A549 (cell line): ENCODE measurements around the gene FERMT1. TPM values are rescaled to one million over a fixed set of nuclear protein-coding genes. Genes with fewer than 3 reads are reported as not detected.
A peak's percentile ranks its signal among the peaks of the same experiment; 100 is the strongest.

Experiments
- ATAC-seq, 2 experiments: fragments of 200-7000 bp in 1 of 2; fragments of >200 bp in 1 of 2; cut with Nextera tagmentation in 1 of 2; cut with Tn5 transposase in 1 of 2; 3 replicates each; pipeline versions ENCODE4 v1.8.0 to v1.9.1; 2018 to 2020; ENCODE audit warnings: mild to moderate bottlenecking in 1 of 2, moderate library complexity in 1 of 2
- CTCF ChIA-PET: fragments of 300-600 bp; sonication (Branson Sonifier 250); formaldehyde crosslinking; extraction: SDS; loops from one replicate; lab custom pipeline; 2021; ENCODE audit warnings: antibody characterized with exemption, inconsistent platforms; lab: Yijun Ruan, JAX
- POLR2A ChIA-PET: fragments of 350-600 bp; formaldehyde crosslinking; extraction: SDS; loops from one replicate; lab custom pipeline; 2021; ENCODE audit warnings: antibody characterized with exemption, inconsistent platforms; lab: Yijun Ruan, JAX
- DNase-seq, 2 experiments: peaks; one replicate each; pipeline versions ENCODE4 v3.0.0 to v3.0.0-alpha.2; 2011 to 2016; ENCODE audit warnings: low read depth in 1 of 2, low spot score in 1 of 2
- FAIRE-seq: peaks from 2 replicates; lab custom pipeline; 2011; peaks lifted over from hg19 to GRCh38; lab: Jason Lieb, UNC
- H3K27ac ChIP-seq, 2 experiments: fragments of >200 bp; sonication (Bioruptor Twin); formaldehyde crosslinking; 3 replicates each; pipeline ENCODE4 v1.5.1; 2016 to 2017
- H3K4me1 ChIP-seq: fragments of >200 bp; sonication (Bioruptor Twin); formaldehyde crosslinking; 3 replicates; pipeline ENCODE4 v1.6.1; 2016
- H3K4me2 ChIP-seq: fragments of >200 bp; sonication (Bioruptor Twin); formaldehyde crosslinking; 3 replicates; pipeline ENCODE4 v1.6.1; 2016
- H3K4me3 ChIP-seq: fragments of >200 bp; sonication (Bioruptor Twin); formaldehyde crosslinking; 3 replicates; pipeline ENCODE4 v1.5.1; 2016
- H3K9me3 ChIP-seq: fragments of >200 bp; sonication (Bioruptor Twin); formaldehyde crosslinking; 3 replicates; pipeline ENCODE4 v1.6.1; 2016
- BHLHE40 ChIP-seq: IDR thresholded peaks from 2 replicates; pipeline ENCODE4 v1.6.1; 2012; ENCODE audit warnings: low read depth, low read length, inconsistent platforms
- CEBPB ChIP-seq, 2 experiments: fragments of >200 bp in 1 of 2; sonication (Bioruptor Twin) in 1 of 2; formaldehyde crosslinking in 1 of 2; IDR thresholded peaks; 2 replicates each; pipeline ENCODE4 v1.6.1; 2012 to 2016
- ELK1 ChIP-seq: fragments of 150-350 bp; IDR thresholded peaks from 2 replicates; pipeline ENCODE4 v1.6.1; 2014; ENCODE audit warnings: low read depth, mild to moderate bottlenecking, low read length
- HES2 ChIP-seq: fragments of >200 bp; sonication (Bioruptor Twin); formaldehyde crosslinking; IDR thresholded peaks from 2 replicates; pipeline ENCODE4 v1.6.1; 2016
- HOXB13 ChIP-seq: fragments of 250-450 bp; sonication (Bioruptor Pico); IDR thresholded peaks from 2 replicates; pipeline ENCODE4 v1.5.0; 2020; ENCODE audit warnings: low read depth, mild to moderate bottlenecking, moderate library complexity
- JUN ChIP-seq, 2 experiments: fragments of >200 bp; sonication (Bioruptor Twin); formaldehyde crosslinking; IDR thresholded peaks; 2 replicates in 1 of 2; 3 replicates in 1 of 2; pipeline ENCODE4 v1.6.1; 2016 to 2017
- KDM5A ChIP-seq: fragments of 200-600 bp; sonication (generic); IDR thresholded peaks from 2 replicates; pipeline ENCODE4 v1.6.1; 2016; ENCODE audit warnings: antibody characterized with exemption, mild to moderate bottlenecking
- PHF8 ChIP-seq: fragments of 200-600 bp; sonication (generic); IDR thresholded peaks from 2 replicates; pipeline ENCODE4 v1.6.1; 2016; ENCODE audit warnings: low read depth, mild to moderate bottlenecking, antibody characterized with exemption, moderate library complexity, borderline replicate concordance
- TFCP2L1 ChIP-seq: fragments of 250-450 bp; sonication (Bioruptor Pico); IDR thresholded peaks from 2 replicates; pipeline ENCODE4 v1.5.0; 2021; ENCODE audit warnings: mild to moderate bottlenecking
- ZFP36 ChIP-seq: fragments of 450-650 bp; IDR thresholded peaks from 2 replicates; pipeline ENCODE4 v1.6.1; 2014; ENCODE audit warnings: borderline replicate concordance; ENCODE audit not compliant: partially characterized antibody
- WGBS: methylation state at CpG from one replicate; pipeline ENCODE4 v1.1.6; 2017; ENCODE audit errors: missing lambda C conversion rate; 5-methylcytosine and 5-hydroxymethylcytosine counted together
- polyA plus RNA-seq, 4 experiments: library from polyadenylated mRNA; depleted of rRNA in 3 of 4; stranded (reverse); fragments of >200 nt; fragmentation: RNase III in 1 of 4; extraction: RNeasy Plus Mini Kit Qiagen cat#74134 plus additional on column Dnase treatment in 1 of 4; gene quantifications; 2 replicates in 3 of 4; 3 replicates in 1 of 4; pipeline ENCODE4 v1.2.3, GENCODE V29; 2011 to 2017
- TF ChIP-seq, protein P1 (sequence below): IDR thresholded peaks from 2 replicates; pipeline ENCODE4 v1.6.1; 2012; ENCODE audit warnings: low read depth, borderline replicate concordance
- TF ChIP-seq, protein P2 (sequence below): IDR thresholded peaks from 2 replicates; pipeline ENCODE4 v1.6.1; 2012

FERMT1 gene
- polyA plus RNA-seq, 2 of the 4 experiments (the other 2 are of a cell fraction), result 12.7 to 19.1 TPM

DNA sequence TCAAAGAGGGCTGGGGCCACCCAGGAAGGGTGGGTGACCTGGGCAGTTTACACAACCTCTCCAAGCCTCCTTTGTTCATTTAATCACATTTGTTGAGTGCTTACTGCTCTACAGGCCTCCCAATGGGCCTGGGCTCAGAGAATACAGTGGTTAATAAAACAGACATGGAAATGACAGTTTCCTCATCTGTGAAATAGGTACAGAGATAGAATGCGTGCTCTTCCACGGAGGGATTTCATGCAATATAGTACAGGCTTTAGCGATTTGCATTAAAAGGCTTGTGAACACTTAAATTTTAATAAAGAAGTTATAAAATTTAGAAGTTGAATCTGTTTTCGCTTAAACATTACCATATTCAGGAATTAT is 802 bp upstream of the FERMT1 start:
- DNase-seq (no peak), FAIRE-seq (no peak), ATAC-seq (no peak)
- H3K4me2 ChIP-seq, result peak overlapping the region; percentile 89
- 0 out of 2 replicates have a peak, but pooled peaks have one; percentile 5 for TF ChIP-seq HOXB13 (CRISPR knock-in tag)
- TF ChIP-seq, protein P1, sequence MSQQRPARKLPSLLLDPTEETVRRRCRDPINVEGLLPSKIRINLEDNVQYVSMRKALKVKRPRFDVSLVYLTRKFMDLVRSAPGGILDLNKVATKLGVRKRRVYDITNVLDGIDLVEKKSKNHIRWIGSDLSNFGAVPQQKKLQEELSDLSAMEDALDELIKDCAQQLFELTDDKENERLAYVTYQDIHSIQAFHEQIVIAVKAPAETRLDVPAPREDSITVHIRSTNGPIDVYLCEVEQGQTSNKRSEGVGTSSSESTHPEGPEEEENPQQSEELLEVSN, result no peak
- no peaks in the 10 kb centered on the region for H3K9me3 ChIP-seq
- 96% methylated on average over 4 of the region's 4 CpGs for WGBS
- H3K4me3 ChIP-seq, result peak overlapping the region; percentile 59; the same call in 2 of the 3 replicates
- H3K27ac ChIP-seq, result peak overlapping the region; percentile 87 to 93
- CTCF ChIA-PET, result interaction anchor here (1.8 kb wide), 1 partner anchor 11 kb away, joined by 5 read pairs; no protein-coding TSS in a partner anchor
- POLR2A ChIA-PET, result interaction anchor here (1.7 kb wide), 1 partner anchor 8 kb away, joined by 8 read pairs; no protein-coding TSS in a partner anchor
- H3K4me1 ChIP-seq, result peaks cover 7% of the 10 kb centered on the region

DNA sequence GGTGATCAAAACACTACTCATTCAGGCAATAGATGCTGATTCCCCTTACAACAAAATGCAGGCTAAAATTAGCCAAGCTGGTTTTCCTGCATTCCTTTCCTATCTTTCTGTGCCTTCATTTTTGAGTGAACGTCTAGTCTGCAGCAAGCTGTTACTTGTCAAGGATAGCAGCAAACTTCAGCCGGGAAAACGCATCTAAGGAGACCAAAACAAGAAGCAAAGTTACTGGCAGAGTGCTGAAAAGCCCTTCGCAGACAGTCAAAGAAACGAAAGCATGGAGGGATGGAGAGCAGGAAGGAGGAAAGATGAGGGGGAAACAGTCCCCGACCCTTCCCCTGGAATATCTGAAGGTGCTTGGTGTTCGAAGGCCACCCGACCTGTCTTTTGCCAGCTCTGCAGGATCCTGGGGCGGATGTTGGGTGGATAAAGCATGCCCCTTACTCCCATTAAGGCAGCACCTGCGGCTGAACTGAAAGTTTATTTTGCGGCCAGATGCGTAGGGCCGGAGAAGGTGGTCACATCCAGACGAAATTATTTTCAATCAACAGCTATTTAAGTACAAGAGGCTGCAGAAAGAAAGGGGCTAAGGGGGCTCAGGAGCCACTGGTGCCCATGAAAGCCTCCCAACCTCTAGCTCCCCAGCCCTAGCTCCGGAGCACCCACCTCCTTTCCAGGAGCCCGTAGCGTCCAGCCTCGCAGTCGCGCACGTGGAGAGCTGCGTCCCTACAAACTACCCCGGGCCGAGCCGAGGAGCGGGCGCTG is 538 bp downstream of the FERMT1 start:
- TF ChIP-seq TFCP2L1 (CRISPR knock-in tag), result 0 out of 2 replicates have a peak, but pooled peaks have one; percentile 67
- TF ChIP-seq, protein P2, sequence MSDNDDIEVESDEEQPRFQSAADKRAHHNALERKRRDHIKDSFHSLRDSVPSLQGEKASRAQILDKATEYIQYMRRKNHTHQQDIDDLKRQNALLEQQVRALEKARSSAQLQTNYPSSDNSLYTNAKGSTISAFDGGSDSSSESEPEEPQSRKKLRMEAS, result peak; percentile 91; the same call in 1 of the 2 replicates
- TF ChIP-seq BHLHE40, result no peak
- TF ChIP-seq, protein P1, result peak; percentile 76; the same call in 1 of the 2 replicates
- no peak for TF ChIP-seq KDM5A
- Histone ChIP-seq H3K4me2 (peak overlapping the region; percentile 89), H3K27ac (peak overlapping the region; percentile 87 to 93), H3K9me3 (no peaks in the 10 kb centered on the region), H3K4me3 (peak overlapping the region; percentile 59), H3K4me1 (peaks cover 7% of the 10 kb centered on the region)
- ATAC-seq, result peak; percentile 78
- FAIRE-seq, result peak; percentile 94
- ChIA-PET CTCF (interaction anchor here (0.8 to 1.8 kb wide), 7 partner anchors 9 to 594 kb away, joined by 3 to 5 read pairs (median 3); no protein-coding TSS in a partner anchor), POLR2A (interaction anchor here (1.7 kb wide), 1 partner anchor 9 kb away, joined by 8 read pairs; no protein-coding TSS in a partner anchor)
- DNase-seq, result peak; percentile 44 to 45
- 6% methylated on average over 23 of the region's 27 CpGs for WGBS

DNA sequence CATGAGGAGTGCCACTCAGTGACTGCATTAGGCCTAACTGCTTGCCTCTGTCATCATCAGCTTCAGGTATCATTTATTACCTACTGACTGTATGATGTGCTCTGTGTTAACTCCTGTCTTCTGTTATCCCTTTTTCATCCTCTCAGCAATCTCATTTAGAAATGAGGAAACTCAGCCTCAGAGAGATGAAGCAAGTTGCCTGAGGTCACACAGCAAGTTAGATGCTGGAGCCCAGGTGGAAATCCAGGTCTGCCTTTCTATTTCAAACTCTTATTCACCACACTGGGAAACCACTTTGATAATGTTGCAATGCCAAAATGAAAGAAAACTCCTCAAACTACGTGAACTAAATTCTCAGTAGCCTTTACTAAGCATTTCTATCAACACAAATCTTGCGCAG is 1.3 kb downstream of the FERMT1 start:
- 91% methylated on average over 2 of the region's 2 CpGs for WGBS
- no peak for DNase-seq
- ATAC-seq, result no peak
- H3K9me3 ChIP-seq, result no peaks in the 10 kb centered on the region
- H3K4me1 ChIP-seq, result peaks cover 7% of the 10 kb centered on the region
- FAIRE-seq, result no peak
- H3K4me2 ChIP-seq, result peak overlapping the region; percentile 89
- CTCF ChIA-PET, result interaction anchor here (1.2 kb wide), 2 partner anchors 8 to 18 kb away, joined by 3 to 5 read pairs; no protein-coding TSS in a partner anchor
- TF ChIP-seq ZFP36, result peak; percentile 48
- TF ChIP-seq CEBPB (IDR thresholded peaks at IDR 0.05), result no peak
- no peak for TF ChIP-seq HES2
- TF ChIP-seq, all 56 proteins: peak for 1
- Histone ChIP-seq H3K27ac (peak overlapping the region in 1 of 2 experiments; percentile 93; a peak in 2 of 6 replicates), H3K4me3 (no peak overlapping the region)
- POLR2A ChIA-PET, result no interaction called here

- Histone ChIP-seq H3K4me3 (no peak overlapping the region), H3K4me1 (peaks cover 7% of the 10 kb centered on the region), H3K27ac (no peak overlapping the region), H3K9me3 (peaks cover 5% of the 10 kb centered on the region; the same call in 2 of the 3 replicates), H3K4me2 (no peak overlapping the region)
- CTCF ChIA-PET, result no interaction called here
- ATAC-seq (no peak), DNase-seq (no peak), FAIRE-seq (no peak)
- 84% methylated on average over 3 of the region's 3 CpGs for WGBS
- POLR2A ChIA-PET, result no interaction called here
- TF ChIP-seq PHF8, result no peak
- no peak for TF ChIP-seq ELK1
- no peak for TF ChIP-seq JUN (IDR thresholded peaks at IDR 0.05)
- TF ChIP-seq, protein P2, result no peak
These were observed 2.3 kb downstream of the FERMT1 start for GRCh38 chr20:6120491-6120988.
